Memory B cell (primary cell): Measurements from ENCODE around the gene GAP43.

Experiments
- ATAC-seq: fragments of 150-1000 bp; cut with Tn5 transposase; 2 replicates; pipeline ENCODE4 v1.10.0; 2021; ENCODE audit warnings: low read depth, mild to moderate bottlenecking, moderate library complexity
- DNase-seq, 2 donors: peaks; one replicate each; pipeline ENCODE4 v3.0.0; 2022; ENCODE audit warnings: low spot score in 2 of 2
- H3K27ac Mint-ChIP-seq: one replicate; pipeline ENCODE4 v1.8.0; 2022; ENCODE audit warnings: mild to moderate bottlenecking, moderate library complexity, mixed read lengths
- H3K27me3 Mint-ChIP-seq: one replicate; pipeline ENCODE4 v1.8.0; 2022; ENCODE audit warnings: mixed read lengths
- H3K36me3 Mint-ChIP-seq: one replicate; pipeline ENCODE4 v1.8.0; 2022; ENCODE audit warnings: mild to moderate bottlenecking, mixed read lengths
- H3K4me1 Mint-ChIP-seq: one replicate; pipeline ENCODE4 v1.8.0; 2022; ENCODE audit warnings: mixed read lengths
- H3K4me3 Mint-ChIP-seq: one replicate; pipeline ENCODE4 v1.8.0; 2022; ENCODE audit warnings: mild to moderate bottlenecking, moderate library complexity, mixed read lengths
- H3K9me3 Mint-ChIP-seq: one replicate; pipeline ENCODE4 v1.8.0; 2022; ENCODE audit warnings: mixed read lengths

Gene GAP43

DNA sequence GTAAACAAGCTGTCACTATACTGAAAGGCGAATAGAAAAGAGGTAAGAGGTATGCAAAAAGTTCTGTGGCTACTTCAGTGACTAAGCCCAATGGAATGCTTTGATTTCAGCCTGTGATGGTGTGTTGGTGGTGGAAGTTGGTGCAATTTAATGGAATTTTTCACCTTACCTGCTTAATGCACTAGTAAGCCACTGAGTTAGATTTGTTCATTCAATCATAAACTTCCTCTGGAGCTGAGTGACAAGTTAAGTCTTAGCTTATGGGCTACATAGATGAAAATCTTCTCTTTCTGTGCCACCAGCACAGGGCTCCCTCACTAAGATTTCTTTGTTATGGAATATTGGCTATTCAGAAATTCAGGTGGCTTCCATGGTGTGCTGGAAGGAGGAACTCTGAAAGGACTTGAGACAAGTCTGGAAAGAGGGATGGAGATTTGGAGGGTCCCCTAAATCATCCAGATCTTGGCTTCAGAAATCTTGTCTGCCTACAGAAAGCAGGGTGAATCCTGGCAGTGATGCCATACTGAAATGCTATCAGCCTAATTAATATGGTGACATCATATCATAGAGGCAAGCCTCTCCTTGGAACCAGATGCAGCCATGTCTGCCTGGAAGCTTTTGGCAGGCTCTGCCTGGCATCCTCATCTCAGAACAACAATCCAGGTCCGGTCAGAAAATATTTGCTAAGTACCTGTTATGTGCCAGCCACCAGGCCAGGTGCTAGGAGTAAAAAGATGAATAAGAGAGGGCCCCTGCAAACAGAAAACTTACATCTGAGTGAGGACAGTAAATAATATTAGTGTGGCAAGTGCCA, 8.1 kb upstream of the GAP43 start:
- H3K27me3 Mint-ChIP-seq = no peaks in the 10 kb centered on the region
- H3K4me3 Mint-ChIP-seq = no peak overlapping the region
- H3K36me3 Mint-ChIP-seq = no peaks in the 10 kb centered on the region
- no peak overlapping the region for H3K27ac Mint-ChIP-seq
- ATAC-seq (no peak), DNase-seq (no peak)
- H3K4me1 Mint-ChIP-seq = peaks cover 5% of the 10 kb centered on the region
- no peaks in the 10 kb centered on the region for H3K9me3 Mint-ChIP-seq

- ATAC-seq = peak; percentile 32
- Mint-ChIP-seq H3K27me3 (no peaks in the 10 kb centered on the region), H3K27ac (no peak overlapping the region), H3K9me3 (no peaks in the 10 kb centered on the region), H3K36me3 (no peaks in the 10 kb centered on the region), H3K4me3 (no peak overlapping the region), H3K4me1 (peaks cover 5% of the 10 kb centered on the region)
- no peak for DNase-seq
These were observed 6.8 kb upstream of the GAP43 start for GRCh38 chr3:115616461-115616860.

DNA sequence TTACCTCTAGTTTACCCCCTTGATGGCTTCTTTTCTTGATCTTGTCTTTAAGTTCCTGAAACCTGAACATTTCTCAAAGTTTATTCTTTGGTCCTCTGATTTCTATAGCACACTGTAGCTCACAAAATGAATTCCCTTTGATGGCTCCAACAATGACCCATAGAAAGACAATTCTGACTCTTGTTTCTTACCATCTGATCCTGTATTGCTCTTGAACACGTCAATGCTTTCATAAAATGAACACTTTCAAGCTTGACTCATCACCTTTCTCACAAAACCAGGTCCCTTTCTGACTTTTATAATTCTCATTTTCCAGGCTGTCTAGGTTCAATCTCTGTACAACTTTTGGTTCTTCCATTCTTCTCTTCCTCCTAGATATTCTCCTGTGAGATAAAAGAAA, 5.7 kb upstream of the GAP43 start:
- H3K36me3 Mint-ChIP-seq = no peaks in the 10 kb centered on the region
- H3K27me3 Mint-ChIP-seq = no peaks in the 10 kb centered on the region
- H3K27ac Mint-ChIP-seq = no peak overlapping the region
- DNase-seq (no peak), ATAC-seq (no peak)
- H3K4me3 Mint-ChIP-seq = no peak overlapping the region
- H3K9me3 Mint-ChIP-seq = no peaks in the 10 kb centered on the region
- peaks cover 5% of the 10 kb centered on the region for H3K4me1 Mint-ChIP-seq

DNA sequence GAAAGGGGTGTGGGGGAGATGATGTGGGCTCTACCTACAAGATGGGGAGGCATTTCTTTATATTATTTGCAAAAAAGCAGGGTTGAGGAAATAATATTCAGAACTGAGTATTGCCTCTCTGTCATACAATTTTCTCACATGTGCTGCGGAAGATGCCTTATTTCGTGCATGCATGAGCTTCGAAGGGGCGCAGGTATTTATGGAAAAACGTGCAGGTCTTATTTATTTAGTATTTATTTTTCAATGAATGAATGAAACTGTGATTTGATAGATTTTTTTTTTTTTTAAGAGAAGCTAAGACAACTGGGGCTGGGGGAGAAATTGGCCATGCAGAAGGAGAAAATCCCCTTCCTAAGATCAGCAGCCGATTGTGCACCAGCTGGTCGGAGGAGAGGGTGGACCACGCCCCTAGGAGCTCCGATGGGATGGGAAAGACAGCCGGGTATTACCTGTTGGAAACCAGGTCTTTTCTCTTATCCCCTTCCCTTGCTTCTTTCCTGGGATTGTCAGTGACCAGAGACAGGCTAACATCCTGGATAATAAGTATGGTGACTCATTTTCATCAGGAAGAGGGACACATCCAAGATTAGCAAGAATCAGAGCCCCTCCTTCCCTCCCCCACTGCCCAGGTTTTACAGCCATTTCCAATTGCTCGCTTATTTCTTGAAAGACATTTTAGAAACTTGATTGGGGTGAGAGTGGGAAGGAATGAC, 875 bp downstream of the GAP43 start:
- H3K4me3 Mint-ChIP-seq = no peak overlapping the region
- H3K4me1 Mint-ChIP-seq = peaks cover 11% of the 10 kb centered on the region
- ATAC-seq = no peak
- DNase-seq = no peak
- H3K27ac Mint-ChIP-seq = no peak overlapping the region
- peaks cover 17% of the 10 kb centered on the region for H3K27me3 Mint-ChIP-seq
- H3K36me3 Mint-ChIP-seq = no peaks in the 10 kb centered on the region
- H3K9me3 Mint-ChIP-seq = no peaks in the 10 kb centered on the region

DNA sequence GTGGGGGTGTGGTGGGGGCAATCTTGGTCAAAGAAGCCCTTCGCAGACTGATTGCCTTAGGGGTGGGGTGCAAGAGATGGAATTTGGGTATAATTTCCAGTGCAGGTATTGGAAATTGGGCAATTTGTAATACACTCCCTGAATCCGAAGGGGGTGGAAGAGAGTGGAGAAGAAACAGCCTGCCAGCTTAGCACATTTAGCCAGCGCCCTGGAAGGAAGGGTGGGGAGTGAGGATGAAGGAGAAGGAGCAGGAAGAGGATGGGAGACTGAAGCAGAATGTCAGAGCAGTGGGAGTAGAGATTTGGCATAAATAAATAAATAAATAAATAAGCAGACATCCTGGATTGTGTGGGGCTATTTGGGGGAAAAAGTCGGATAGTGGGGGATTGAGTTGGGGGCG, 1.6 kb downstream of the GAP43 start:
- peaks cover 17% of the 10 kb centered on the region for H3K27me3 Mint-ChIP-seq
- DNase-seq = no peak
- no peaks in the 10 kb centered on the region for H3K9me3 Mint-ChIP-seq
- no peak overlapping the region for H3K4me3 Mint-ChIP-seq
- no peaks in the 10 kb centered on the region for H3K36me3 Mint-ChIP-seq
- no peak for ATAC-seq
- H3K4me1 Mint-ChIP-seq = peaks cover 11% of the 10 kb centered on the region
- H3K27ac Mint-ChIP-seq = no peak overlapping the region

GRCh38 chr3:115626006-115626409, 2.7 kb downstream of the GAP43 start:
- no peaks in the 10 kb centered on the region for H3K9me3 Mint-ChIP-seq
- peaks cover 11% of the 10 kb centered on the region for H3K4me1 Mint-ChIP-seq
- peaks cover 17% of the 10 kb centered on the region for H3K27me3 Mint-ChIP-seq
- no peaks in the 10 kb centered on the region for H3K36me3 Mint-ChIP-seq
- ATAC-seq = no peak
- H3K4me3 Mint-ChIP-seq = no peak overlapping the region
- H3K27ac Mint-ChIP-seq = no peak overlapping the region
- DNase-seq = no peak

DNA sequence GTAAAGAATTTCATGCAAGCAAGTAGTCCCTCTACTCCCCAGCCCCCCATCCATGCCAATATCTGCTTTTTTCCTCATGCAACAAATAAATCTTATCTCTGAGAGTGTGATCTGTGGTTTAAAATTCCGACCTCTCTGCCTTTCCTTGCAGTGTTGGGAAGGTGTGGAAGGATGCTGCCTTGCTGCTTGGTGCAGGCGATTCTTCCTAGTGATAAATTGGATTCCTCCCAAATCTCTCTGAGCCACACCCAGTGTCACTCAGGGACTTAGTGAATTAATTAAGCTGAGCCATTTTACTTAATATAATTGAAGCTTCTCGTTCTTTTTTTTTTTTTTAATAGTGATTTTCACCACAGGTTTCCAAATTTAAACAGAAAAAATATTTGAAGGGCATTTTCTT, 3.4 kb downstream of the GAP43 start:
- Mint-ChIP-seq H3K9me3 (no peaks in the 10 kb centered on the region), H3K27ac (no peak overlapping the region), H3K4me1 (peaks cover 11% of the 10 kb centered on the region), H3K36me3 (no peaks in the 10 kb centered on the region), H3K27me3 (peaks cover 17% of the 10 kb centered on the region), H3K4me3 (no peak overlapping the region)
- no peak for ATAC-seq
- DNase-seq = no peak

GRCh38 chr3:115627180-115628074, 4.1 kb downstream of the GAP43 start:
- Mint-ChIP-seq H3K4me1 (peaks cover 11% of the 10 kb centered on the region), H3K27ac (no peak overlapping the region), H3K36me3 (no peaks in the 10 kb centered on the region), H3K9me3 (no peaks in the 10 kb centered on the region), H3K4me3 (no peak overlapping the region), H3K27me3 (peaks cover 17% of the 10 kb centered on the region)
- no peak for DNase-seq
- ATAC-seq = peak; percentile 50

GRCh38 chr3:115628075-115628412, 4.7 kb downstream of the GAP43 start:
- no peaks in the 10 kb centered on the region for H3K36me3 Mint-ChIP-seq
- H3K27ac Mint-ChIP-seq = no peak overlapping the region
- ATAC-seq (peak; percentile 45), DNase-seq (no peak)
- no peaks in the 10 kb centered on the region for H3K9me3 Mint-ChIP-seq
- H3K4me1 Mint-ChIP-seq = peaks cover 9% of the 10 kb centered on the region
- no peak overlapping the region for H3K4me3 Mint-ChIP-seq
- peaks cover 16% of the 10 kb centered on the region for H3K27me3 Mint-ChIP-seq

- ATAC-seq = no peak
These were observed 7.5 kb downstream of the GAP43 start for GRCh38 chr3:115630850-115631249.

GRCh38 chr3:115632026-115632425, 8.7 kb downstream of the GAP43 start:
- Mint-ChIP-seq H3K4me1 (no peaks in the 10 kb centered on the region), H3K27ac (no peak overlapping the region), H3K27me3 (no peaks in the 10 kb centered on the region), H3K36me3 (no peaks in the 10 kb centered on the region), H3K4me3 (no peak overlapping the region), H3K9me3 (no peaks in the 10 kb centered on the region)
- no peak for ATAC-seq
- DNase-seq = no peak

More at GRCh38 chr3:115630850-115631249, 7.5 kb downstream of the GAP43 start:
- no peaks in the 10 kb centered on the region for H3K36me3 Mint-ChIP-seq
- peaks cover 1% of the 10 kb centered on the region for H3K27me3 Mint-ChIP-seq
- no peak for DNase-seq
- no peaks in the 10 kb centered on the region for H3K4me1 Mint-ChIP-seq
- no peaks in the 10 kb centered on the region for H3K9me3 Mint-ChIP-seq
- no peak overlapping the region for H3K27ac Mint-ChIP-seq
- no peak overlapping the region for H3K4me3 Mint-ChIP-seq

DNA sequence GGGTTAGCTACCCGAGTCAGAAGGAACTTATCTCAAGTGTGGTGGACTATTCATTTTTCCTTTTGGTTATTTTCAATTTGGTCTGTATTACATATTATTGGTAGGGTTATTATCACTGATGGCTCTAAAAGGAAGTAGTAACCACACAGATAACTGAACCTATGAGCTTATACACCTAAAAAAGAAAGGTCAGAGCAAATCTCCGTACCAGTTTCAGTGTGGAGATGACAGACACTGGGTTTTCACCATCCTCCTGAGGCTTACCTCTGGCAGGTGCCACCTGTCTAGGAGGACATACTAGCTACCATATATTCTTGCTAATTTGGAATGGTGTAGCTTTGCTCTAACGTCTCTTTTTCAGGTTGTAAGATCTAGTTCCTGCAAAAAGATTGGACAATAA, 10.2 kb downstream of the GAP43 start:
- ATAC-seq = no peak
- no peak overlapping the region for H3K4me3 Mint-ChIP-seq
- H3K36me3 Mint-ChIP-seq = no peaks in the 10 kb centered on the region

DNA sequence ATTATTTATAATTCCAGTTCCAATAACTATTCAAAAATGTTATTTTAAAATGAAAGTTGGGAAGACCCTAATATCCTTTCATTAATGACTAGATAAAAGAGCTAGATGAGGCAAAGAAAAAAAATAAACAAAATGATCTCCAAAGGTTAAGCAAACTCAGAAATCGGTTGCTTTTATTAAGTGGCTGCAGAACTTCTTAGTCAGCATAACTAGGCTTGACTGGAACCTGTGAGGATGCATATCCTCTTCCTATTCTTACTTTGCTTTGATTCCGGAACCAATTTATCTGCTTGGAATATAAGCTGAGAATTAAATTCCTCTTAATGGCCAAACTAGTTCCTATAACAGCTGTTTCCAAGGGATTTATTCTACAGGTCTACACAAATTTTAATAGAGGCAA, 10.7 kb downstream of the GAP43 start:
- H3K36me3 Mint-ChIP-seq = no peaks in the 10 kb centered on the region
- DNase-seq (no peak), ATAC-seq (no peak)
- H3K4me1 Mint-ChIP-seq = no peaks in the 10 kb centered on the region
- H3K4me3 Mint-ChIP-seq = no peak overlapping the region
- no peaks in the 10 kb centered on the region for H3K9me3 Mint-ChIP-seq
- H3K27ac Mint-ChIP-seq = no peak overlapping the region
- no peaks in the 10 kb centered on the region for H3K27me3 Mint-ChIP-seq

More for the DNA sequence above, 10.2 kb downstream of the GAP43 start:
- Mint-ChIP-seq H3K27ac (no peak overlapping the region), H3K27me3 (no peaks in the 10 kb centered on the region), H3K9me3 (no peaks in the 10 kb centered on the region), H3K4me1 (no peaks in the 10 kb centered on the region)
- no peak for DNase-seq

DNA sequence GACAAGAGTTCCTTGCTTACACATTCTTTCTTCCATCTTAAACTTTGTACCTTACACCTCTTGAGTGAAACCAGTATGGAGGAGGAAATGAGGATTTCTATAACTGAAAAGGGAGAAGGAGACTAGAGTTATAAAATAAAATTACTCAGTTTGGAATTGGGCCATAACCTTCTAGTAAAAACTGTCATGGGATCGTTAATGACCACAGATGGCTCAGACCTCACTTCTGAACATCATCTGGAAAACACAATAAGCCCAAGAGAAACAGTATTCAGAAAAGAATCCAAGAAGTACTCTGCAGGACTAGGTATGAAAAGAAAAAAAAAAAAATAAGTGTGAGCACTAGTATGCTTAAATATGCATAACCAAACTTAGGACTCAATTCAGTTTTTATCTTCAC, 12.1 kb downstream of the GAP43 start:
- no peaks in the 10 kb centered on the region for H3K36me3 Mint-ChIP-seq
- DNase-seq (no peak), ATAC-seq (no peak)
- no peak overlapping the region for H3K4me3 Mint-ChIP-seq
- no peaks in the 10 kb centered on the region for H3K9me3 Mint-ChIP-seq
- no peaks in the 10 kb centered on the region for H3K27me3 Mint-ChIP-seq
- no peak overlapping the region for H3K27ac Mint-ChIP-seq
- H3K4me1 Mint-ChIP-seq = no peaks in the 10 kb centered on the region
